ENCODE results near the gene PFKP.
A peak's percentile ranks its signal among the peaks of the same experiment; 100 is the strongest.

The PFKP gene

GRCh38 chr10:3067118-3067858 is at the start of gene PFKP:
PFKP (plus strand) TSS chr10:3067548; CDS start chr10:3067596, 48 bp downstream.
- DNase-seq = peak; percentile 33 to 44 (median 33)

GRCh38 chr10:3018247-3018646 is 49.1 kb upstream of the PFKP start:
- no peak for DNase-seq

- no peak for DNase-seq
Observed at GRCh38 chr10:3020311-3020710, 47.0 kb upstream of the PFKP start.

- DNase-seq = no peak
Observed at GRCh38 chr10:3020881-3021280, 46.5 kb upstream of the PFKP start.

GRCh38 chr10:3022027-3022426 is 45.3 kb upstream of the PFKP start:
- no peak for DNase-seq

DNA sequence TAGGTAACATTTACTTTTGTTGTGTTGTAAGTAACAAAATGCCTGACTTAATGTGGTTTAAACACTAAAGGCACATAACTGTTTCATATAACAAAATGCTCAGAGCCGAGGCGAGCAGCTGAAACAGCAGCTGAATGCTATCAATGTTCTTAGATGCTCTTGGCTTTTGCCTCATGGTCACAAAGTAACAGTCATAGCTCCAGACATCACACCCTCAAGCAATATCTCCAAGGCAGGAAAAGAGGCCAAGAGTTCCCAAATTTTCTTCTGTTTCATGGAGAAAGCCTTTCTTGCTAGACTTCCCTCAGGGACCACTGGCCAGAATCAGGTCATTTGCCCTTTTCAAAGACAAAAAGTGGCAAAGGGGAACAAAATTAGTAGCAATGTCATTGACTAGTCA is 43.5 kb upstream of the PFKP start:
- no peak for DNase-seq

DNA sequence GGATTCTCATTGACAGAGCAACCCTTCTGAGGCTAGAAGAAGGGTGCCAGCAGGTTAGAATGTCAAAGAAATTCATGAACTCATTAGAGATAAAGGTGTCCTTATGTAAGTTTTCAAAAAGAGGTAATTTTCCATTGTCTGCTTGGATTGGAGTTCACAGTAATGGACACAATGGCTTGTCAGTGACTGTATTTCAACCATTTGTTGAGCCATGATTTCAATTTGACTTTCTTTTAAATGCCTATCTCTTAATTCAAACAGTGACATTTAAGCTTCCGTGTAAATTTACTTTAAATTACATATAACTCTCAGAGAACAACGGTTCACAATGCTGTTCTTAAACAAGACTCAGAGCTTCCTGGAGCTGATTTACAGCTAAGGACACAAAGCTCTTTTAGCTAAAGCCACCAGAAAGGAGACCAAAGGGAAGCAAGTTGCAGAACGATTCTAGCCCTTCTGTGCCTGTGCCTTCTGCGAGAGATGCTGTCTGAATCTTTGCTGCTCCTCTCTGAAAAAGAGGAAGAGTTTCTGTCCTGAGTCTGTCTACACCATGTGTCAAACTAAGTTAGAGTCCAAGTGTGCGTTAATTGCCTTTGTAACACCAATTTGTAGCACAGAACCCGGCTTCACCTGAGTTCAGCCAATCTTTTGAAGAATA is 42.2 kb upstream of the PFKP start:
- no peak for DNase-seq

- DNase-seq = no peak
Observed at GRCh38 chr10:3027866-3028265, 39.5 kb upstream of the PFKP start.

DNA sequence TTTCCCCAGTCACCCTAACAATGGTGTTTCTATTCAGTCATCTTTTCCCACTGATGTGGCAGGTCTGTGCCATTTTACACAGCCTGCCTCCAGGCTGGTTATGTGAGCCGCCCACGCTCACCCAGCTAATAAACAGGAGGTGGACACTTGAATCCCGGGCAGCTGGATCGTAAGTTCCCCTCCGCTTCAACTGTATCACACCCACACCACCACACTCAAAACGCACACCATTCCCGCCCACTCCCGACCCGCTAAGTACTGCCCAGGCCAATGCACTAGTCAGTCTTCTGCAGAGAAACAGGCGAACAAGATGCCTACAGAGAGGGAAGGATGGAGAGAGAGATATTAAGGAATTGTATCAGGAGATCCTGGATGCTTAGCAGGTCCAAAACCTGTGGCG is 38.9 kb upstream of the PFKP start:
- DNase-seq = no peak

GRCh38 chr10:3030765-3031164 is 36.6 kb upstream of the PFKP start:
- DNase-seq = no peak

DNA sequence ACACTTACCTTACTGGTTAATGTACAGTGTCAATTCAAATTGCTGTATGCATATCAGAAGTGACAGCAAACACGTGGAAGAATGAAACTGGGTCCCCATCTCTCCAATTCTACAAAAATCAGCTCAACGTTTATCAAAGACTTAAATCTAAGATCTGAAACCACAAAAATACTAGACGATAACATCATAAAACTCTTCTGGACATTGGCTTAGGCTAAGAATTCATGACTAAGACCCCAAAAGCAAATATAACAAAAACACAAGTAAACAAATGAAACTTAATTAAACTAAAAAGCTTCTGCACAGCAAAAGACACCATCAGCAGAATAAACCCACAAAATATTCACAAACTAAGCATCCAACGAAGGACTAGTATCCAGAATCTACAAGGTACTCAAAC is 35.9 kb upstream of the PFKP start:
- no peak for DNase-seq

DNA sequence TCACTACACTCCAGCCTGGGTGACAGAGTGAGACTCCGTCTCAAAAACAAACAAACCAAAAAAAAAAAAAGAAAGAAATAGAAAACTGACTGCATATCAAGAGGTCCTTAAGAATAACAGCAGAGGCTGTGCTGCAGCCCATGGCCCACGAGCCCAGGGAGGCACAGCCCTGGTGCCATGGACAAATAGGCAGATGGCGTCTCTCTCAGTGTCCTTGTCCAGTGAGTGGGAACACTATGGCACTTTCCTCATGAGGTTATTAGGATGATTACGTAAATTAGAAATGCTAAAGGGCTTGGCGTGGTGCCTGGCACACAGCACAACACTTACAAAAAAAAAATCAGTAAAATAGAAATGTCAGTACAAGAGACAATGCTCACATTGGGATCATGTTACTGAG is 33.4 kb upstream of the PFKP start:
- DNase-seq = no peak

DNA sequence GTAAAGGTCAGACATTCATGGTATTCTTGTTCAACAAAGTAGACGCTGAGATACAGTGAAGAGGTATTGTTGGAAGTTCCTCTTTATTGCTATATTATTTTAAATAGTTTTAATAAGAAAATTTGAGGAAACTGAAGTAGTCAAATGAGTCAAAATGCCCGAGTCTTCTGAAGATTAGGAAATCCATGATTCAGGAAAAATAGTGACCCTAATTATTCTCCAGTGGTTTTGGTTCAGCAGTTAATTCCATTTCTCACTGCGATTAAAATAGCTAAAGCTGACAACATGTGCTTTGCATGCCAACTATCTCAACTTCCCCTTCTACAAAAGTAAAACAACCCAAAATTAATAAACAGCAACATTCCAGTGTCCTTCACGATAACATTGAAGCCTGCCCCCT is 32.7 kb upstream of the PFKP start:
- no peak for DNase-seq

DNA sequence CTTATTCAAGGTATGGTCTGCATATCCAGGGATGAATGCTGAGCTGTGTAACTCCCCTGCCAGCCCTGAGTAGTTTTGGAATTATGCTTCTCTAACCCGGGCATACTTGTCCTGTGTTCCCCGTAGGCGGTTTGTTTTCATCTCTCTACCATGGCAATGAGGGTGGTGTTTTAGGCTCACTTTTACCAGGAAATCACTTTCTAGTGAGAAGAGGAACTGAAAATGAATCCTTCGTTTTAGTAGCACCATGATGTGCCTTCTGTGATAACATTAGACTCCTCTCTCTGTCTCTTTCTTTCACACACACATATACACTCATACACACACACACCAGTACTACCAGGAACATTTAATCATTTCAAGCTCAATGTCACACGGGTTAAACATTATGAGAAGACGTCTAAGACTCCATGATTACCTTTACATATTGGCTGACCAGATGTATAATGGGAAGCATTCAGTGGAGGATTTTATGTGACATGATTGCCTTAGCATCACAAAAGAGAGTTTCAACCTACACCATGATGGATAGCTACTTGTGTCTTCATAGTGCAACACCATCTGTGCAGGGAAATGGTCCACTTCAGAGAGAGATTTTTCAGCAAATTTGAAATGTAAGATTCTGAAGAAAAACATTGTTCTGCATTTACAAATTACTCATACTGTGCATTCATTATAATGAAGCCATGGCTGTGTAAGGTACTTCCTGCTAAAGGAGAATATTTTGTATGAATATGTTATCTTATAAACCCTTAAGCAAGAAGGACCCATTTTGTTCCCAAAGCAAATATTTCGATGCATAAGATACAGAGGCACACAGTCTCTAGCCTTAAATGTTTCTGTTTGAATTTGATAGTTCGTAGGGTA is 31.0 kb upstream of the PFKP start:
- DNase-seq = no peak

- DNase-seq = no peak
Observed at GRCh38 chr10:3037182-3037581, 30.2 kb upstream of the PFKP start.

GRCh38 chr10:3040069-3040468 is 27.3 kb upstream of the PFKP start:
- no peak for DNase-seq

- no peak for DNase-seq
Observed at GRCh38 chr10:3042589-3042988, 24.8 kb upstream of the PFKP start.

GRCh38 chr10:3043512-3044368 is 23.6 kb upstream of the PFKP start:
- DNase-seq = peak; percentile 32 to 71 (median 56)

DNA sequence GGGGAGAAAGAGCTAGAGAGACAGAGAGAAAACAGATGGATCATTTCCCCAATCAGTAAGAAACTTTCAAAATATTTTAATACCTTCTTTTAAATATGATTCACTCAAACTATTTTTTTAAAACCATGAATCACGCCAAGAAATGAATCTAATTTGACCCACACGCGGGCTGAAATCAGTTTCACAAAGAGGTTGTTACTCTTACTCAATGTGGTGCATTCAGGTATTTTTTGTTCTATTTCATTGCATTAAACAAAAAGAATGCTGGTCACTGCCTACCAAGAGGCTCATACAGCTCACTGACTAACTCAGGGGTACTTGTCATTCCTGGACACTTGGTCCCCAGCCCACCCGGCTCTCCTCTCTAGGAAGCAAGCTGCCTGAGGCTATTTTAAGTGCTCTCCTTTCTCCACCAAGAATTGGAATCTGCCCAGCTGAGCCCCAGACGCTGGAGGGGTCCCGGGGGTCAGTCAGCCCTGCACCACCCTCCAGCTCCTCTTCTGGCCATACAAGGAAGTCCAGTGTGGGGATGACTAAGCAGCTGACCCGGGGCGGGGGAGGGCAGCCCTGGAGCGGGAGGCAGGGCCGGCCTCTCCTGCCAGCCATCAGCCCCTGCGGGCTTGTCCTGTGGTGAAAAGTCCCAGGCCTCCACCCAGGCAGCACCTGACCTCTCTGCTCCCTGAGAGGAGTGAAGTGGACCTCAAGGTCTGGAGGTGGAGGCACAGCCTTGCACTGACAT is 21.7 kb upstream of the PFKP start:
- DNase-seq = no peak

GRCh38 chr10:3046210-3046779 is 21.1 kb upstream of the PFKP start:
- no peak for DNase-seq

DNA sequence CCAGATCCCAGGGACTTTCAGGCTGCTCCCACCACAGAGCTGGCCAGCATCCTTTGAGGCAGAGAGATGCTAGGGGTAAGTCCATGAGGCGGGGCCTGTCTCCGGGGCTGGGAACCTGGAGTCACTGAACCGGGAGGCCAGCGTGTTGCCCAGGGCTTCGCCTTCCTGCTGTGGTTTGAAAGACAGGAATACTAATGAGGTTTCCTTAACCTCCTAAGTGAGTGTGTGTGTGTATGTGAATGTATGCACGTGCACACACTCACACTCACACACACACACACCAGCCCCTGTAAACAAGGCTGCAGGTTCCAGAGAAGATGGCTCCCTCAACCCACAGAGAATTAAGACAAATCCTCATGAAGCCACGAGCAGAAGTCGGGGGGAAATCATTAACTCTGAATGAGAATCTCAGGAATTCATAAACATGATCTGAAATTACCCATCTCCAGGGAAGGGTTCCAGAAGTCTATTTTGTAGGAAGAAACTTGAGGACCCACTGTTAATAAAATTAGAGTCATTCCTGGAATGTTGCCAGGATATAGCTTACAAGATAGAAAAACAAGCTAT is 20.3 kb upstream of the PFKP start:
- peak in 1 of 3 experiments; percentile 8 for DNase-seq

Measured in NCI-H1417 (cell line).